HepG2 (cell line): Measurements from ENCODE around the gene CSNK2A2. TPM values are rescaled to one million over a fixed set of nuclear protein-coding genes. Genes with fewer than 3 reads are reported as not detected.

Source experiments
- ATAC-seq: fragments of 200-7000 bp; cut with Tn5 transposase; 3 replicates; pipeline ENCODE4 v1.9.1; 2020; ENCODE audit warnings: mild to moderate bottlenecking, moderate library complexity
- BruUV-seq: library from RNA; stranded (reverse); fragments of 400-500 nt; replicated peaks from 2 replicates; lab custom pipeline; 2021; lab: Mats Ljungman, UMichigan
- CTCF ChIA-PET: fragments of 300-600 bp; formaldehyde crosslinking; extraction: SDS; loops from one replicate; lab custom pipeline; 2021; ENCODE audit warnings: low total read pairs, inconsistent platforms, low intra/inter-chr PET ratio; lab: Yijun Ruan, JAX
- POLR2A ChIA-PET: fragments of 350-600 bp; sonication (Branson Sonifier 250); formaldehyde crosslinking; loops from one replicate; lab custom pipeline; 2020; ENCODE audit warnings: antibody characterized with exemption, inconsistent platforms; lab: Yijun Ruan, JAX
- DNase-seq: peaks from one replicate; pipeline ENCODE4 v3.0.0-alpha.2; 2015; ENCODE audit warnings: low spot score
- FAIRE-seq: peaks from 3 replicates; lab custom pipeline; 2011; peaks lifted over from hg19 to GRCh38; lab: Jason Lieb, UNC
- H2AFZ ChIP-seq: one replicate; pipeline ENCODE4 v1.6.1; 2011; ENCODE audit warnings: low read length, inconsistent platforms
- H3K27ac ChIP-seq: fragments of 300-600 bp; 3 replicates; pipeline ENCODE4 v1.8.0; 2011; ENCODE audit warnings: mixed run types, mild to moderate bottlenecking, mixed read lengths, low read length, inconsistent platforms; ENCODE audit not compliant: insufficient read depth; ENCODE audit errors: extremely low read length
- H3K27me3 ChIP-seq, 2 experiments: fragments of 200-600 bp in 1 of 2; 2 replicates in 1 of 2; 3 replicates in 1 of 2; pipeline versions ENCODE4 v1.6.0 to v1.8.0; 2011; ENCODE audit warnings: low read length in 2 of 2, mild to moderate bottlenecking in 2 of 2, moderate library complexity in 2 of 2, inconsistent platforms in 1 of 2; ENCODE audit not compliant: insufficient read depth in 2 of 2, control insufficient read depth in 1 of 2
- H3K36me3 ChIP-seq, 2 experiments: fragments of 200-600 bp in 1 of 2; replicated peaks in 1 of 2; 2 replicates in 1 of 2; 3 replicates in 1 of 2; pipeline versions ENCODE4 v1.5.1 to v1.8.0; 2011; ENCODE audit warnings: low read length in 2 of 2, inconsistent platforms in 1 of 2; ENCODE audit not compliant: insufficient read depth in 2 of 2, control insufficient read depth in 1 of 2
- H3K4me1 ChIP-seq: 2 replicates; pipeline ENCODE4 v1.5.1; 2012; ENCODE audit warnings: low read length, inconsistent platforms; ENCODE audit not compliant: insufficient read depth
- H3K4me2 ChIP-seq: 2 replicates; pipeline ENCODE4 v1.6.0; 2011; ENCODE audit warnings: low read depth, low read length, inconsistent platforms
- H3K4me3 ChIP-seq, 3 experiments: fragments of 200-600 bp in 1 of 3; sonication (generic), shearing (Covaris generic) in 1 of 3; replicated peaks in 1 of 3; 2 replicates each; pipeline ENCODE4 v1.5.1; 2011 to 2016; ENCODE audit warnings: low read length in 3 of 3, inconsistent platforms in 2 of 3, low read depth in 2 of 3, mild to moderate bottlenecking in 2 of 3, control low read depth in 1 of 3, mixed read lengths in 1 of 3; ENCODE audit not compliant: insufficient read depth in 1 of 3
- H3K79me2 ChIP-seq: one replicate; pipeline ENCODE4 v1.6.1; 2011; ENCODE audit warnings: low read length, inconsistent platforms; ENCODE audit not compliant: insufficient read depth
- H3K9ac ChIP-seq: 2 replicates; pipeline ENCODE4 v1.6.0; 2011; ENCODE audit warnings: mild to moderate bottlenecking, low read depth, low read length, inconsistent platforms; ENCODE audit not compliant: insufficient read depth
- H3K9me3 ChIP-seq: 2 replicates; pipeline ENCODE4 v1.5.1; 2012; ENCODE audit warnings: mild to moderate bottlenecking, low read length
- H4K20me1 ChIP-seq: 2 replicates; pipeline ENCODE4 v1.6.0; 2011; ENCODE audit warnings: inconsistent platforms, mild to moderate bottlenecking, low read length, moderate library complexity; ENCODE audit not compliant: insufficient read depth
- ARNT ChIP-seq: fragments of 450-650 bp; IDR thresholded peaks from 2 replicates; pipeline ENCODE4 v1.6.1; 2017
- MBD4 ChIP-seq: IDR thresholded peaks from 2 replicates; pipeline ENCODE4 v1.6.1; 2012; ENCODE audit warnings: low read length, inconsistent platforms, borderline replicate concordance
- MTF1 ChIP-seq: sonication (generic); formaldehyde crosslinking; IDR thresholded peaks from 2 replicates; pipeline ENCODE4 v1.5.0; 2020; ENCODE audit warnings: missing genetic modification reagents
- ZBTB10 ChIP-seq: sonication (generic); formaldehyde crosslinking; IDR thresholded peaks from 2 replicates; pipeline ENCODE4 v1.4.0; 2020; ENCODE audit warnings: missing genetic modification reagents, borderline replicate concordance
- ZC3H13 ChIP-seq: sonication (generic); formaldehyde crosslinking; IDR thresholded peaks from 2 replicates; pipeline ENCODE4 v1.8.1; 2023; ENCODE audit warnings: mild to moderate bottlenecking, missing genetic modification reagents, moderate library complexity
- ZNF546 ChIP-seq: sonication (generic); formaldehyde crosslinking; conservative IDR thresholded peaks from 2 replicates; pipeline ENCODE4 v1.8.1; 2023; ENCODE audit warnings: mild to moderate bottlenecking, missing genetic modification reagents
- ZNF556 ChIP-seq: sonication (generic); formaldehyde crosslinking; IDR thresholded peaks from 2 replicates; pipeline ENCODE4 v1.4.0; 2020; ENCODE audit warnings: mild to moderate bottlenecking, missing genetic modification reagents, borderline replicate concordance
- WGBS: methylation state at CpG from one replicate; pipeline ENCODE4 v1.1.6; 2017; ENCODE audit warnings: low lambda C conversion rate; 5-methylcytosine and 5-hydroxymethylcytosine counted together
- in situ Hi-C: cut with HindIII; loops from 2 replicates; pipeline ENCODE4 v1.10.0; 2017; ENCODE audit warnings: low pct_unique_long_range_greater_than_20kb; ENCODE audit not compliant: extremely low pct_ligation_motif_present
- intact Hi-C: fragments of 100-400 bp; cut with micrococcal nuclease; formaldehyde crosslinking; loops from one replicate; pipeline ENCODE4 v1.10.0; 2022; ENCODE audit not compliant: unreplicated experiment
- polyA plus RNA-seq, 8 experiments: library from polyadenylated mRNA; depleted of rRNA in 3 of 8; stranded (reverse) in 7 of 8; unstranded in 1 of 8; fragments of >200 nt; fragmentation: Illumina TruSeq in 4 of 8; extraction: Trizol in 4 of 8; gene quantifications; 2 replicates each; pipeline versions ENCODE4 v1.2.1 to v1.2.3, GENCODE V29; 2011 to 2016; ENCODE audit warnings: low read depth in 4 of 8, missing spikeins in 1 of 8, mixed read lengths in 1 of 8; ENCODE audit not compliant: insufficient read depth in 1 of 8
- total RNA-seq, 5 experiments: library from RNA; depleted of rRNA; stranded (reverse); fragments of >200 nt; fragmentation: Illumina TruSeq; extraction: Trizol; gene quantifications; 2 replicates each; pipeline ENCODE4 v1.2.3, GENCODE V29; 2016; ENCODE audit warnings: low read depth in 1 of 5

The CSNK2A2 gene
- total and polyA plus RNA-seq, 2 of the 13 experiments (the other 11 are each of a cell fraction or from before 2014, with no cell fraction given) = 46.4 to 56.9 TPM

DNA sequence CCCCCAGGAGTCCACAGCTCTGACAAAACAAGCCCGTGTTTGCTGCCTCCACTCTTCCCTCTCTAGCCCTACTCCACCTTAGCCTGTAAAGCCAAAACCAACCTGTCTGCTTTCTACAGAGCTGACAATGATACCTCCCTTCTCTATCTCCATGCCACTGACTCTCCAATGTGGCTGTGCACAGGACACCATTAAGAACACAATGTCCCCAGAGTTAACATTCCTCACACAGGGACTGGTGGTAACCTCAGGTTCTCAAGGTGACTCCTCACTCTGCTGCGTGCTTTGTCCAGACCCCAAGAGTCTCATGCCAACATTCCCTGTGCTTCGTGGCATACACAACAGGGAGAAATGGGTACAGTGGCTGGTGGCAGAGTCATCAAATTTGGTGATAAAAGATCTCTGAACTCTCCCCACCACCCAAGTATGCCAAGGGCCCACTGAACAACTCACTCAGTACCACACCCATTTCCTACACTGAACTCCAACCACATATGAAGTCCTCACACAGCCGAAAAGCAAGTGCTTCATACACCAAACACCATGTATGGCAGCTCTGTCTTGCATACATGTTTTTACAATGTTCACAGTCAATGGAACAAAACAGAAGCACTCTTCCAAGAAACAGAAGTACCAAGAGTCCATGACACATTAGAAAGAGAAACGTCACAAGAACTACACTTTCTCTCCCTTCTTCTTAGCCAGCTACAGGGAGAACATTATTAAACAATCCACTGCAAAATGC, 21.1 kb downstream of the CSNK2A2 start:
- Histone ChIP-seq H3K4me3 (no peak overlapping the region), H3K27me3 (no peaks in the 10 kb centered on the region), H3K79me2 (peaks cover 6% of the 10 kb centered on the region), H3K27ac (no peak overlapping the region), H4K20me1 (no peaks in the 10 kb centered on the region), H3K36me3 (peaks cover 19 to 70% of the 10 kb centered on the region in 2 experiments), H3K9ac (no peak overlapping the region), H3K9me3 (no peaks in the 10 kb centered on the region), H3K4me1 (no peaks in the 10 kb centered on the region), H2AFZ (no peak overlapping the region), H3K4me2 (no peak overlapping the region)
- TF ChIP-seq ZNF556 = no peak
- no peak for TF ChIP-seq ZC3H13
- no peak for TF ChIP-seq ARNT
- no peak for TF ChIP-seq MBD4
- no peak for TF ChIP-seq ZNF546 (CRISPR knock-in tag)
- intact Hi-C loops (no loop called here), in situ Hi-C loops (no loop called here)
- ATAC-seq (no peak; the same call in 2 of the 3 replicates), DNase-seq (no peak), FAIRE-seq (no peak)
- no TSS peak for BruUV-seq
- ChIA-PET CTCF (no interaction called here), POLR2A (no interaction called here)
- WGBS = 98% methylated on average over 5 of the region's 5 CpGs

- ChIA-PET CTCF (no interaction called here), POLR2A (no interaction called here)
- no peaks in the 10 kb centered on the region for H4K20me1 ChIP-seq
- no peaks in the 10 kb centered on the region for H3K79me2 ChIP-seq
- no peak overlapping the region for H3K9ac ChIP-seq
- no peaks in the 10 kb centered on the region for H3K27me3 ChIP-seq
- no peak for ATAC-seq
- in situ Hi-C loops (no loop called here), intact Hi-C loops (no loop called here)
- no peaks in the 10 kb centered on the region for H3K9me3 ChIP-seq
- FAIRE-seq = no peak
- H3K4me1 ChIP-seq = no peaks in the 10 kb centered on the region
- H3K36me3 ChIP-seq = peaks cover 34 to 84% of the 10 kb centered on the region in 2 experiments
- no TSS peak for BruUV-seq
- no peak for TF ChIP-seq ZBTB10 (CRISPR knock-in tag)
- no peak for TF ChIP-seq MTF1 (CRISPR knock-in tag)
- no peak overlapping the region for H3K4me2 ChIP-seq
- no peak overlapping the region for H3K27ac ChIP-seq
- 97% methylated on average over 2 of the region's 2 CpGs for WGBS
- no peak overlapping the region for H2AFZ ChIP-seq
- no peak for DNase-seq
- H3K4me3 ChIP-seq = no peak overlapping the region
Measured at GRCh38 chr16:58170223-58170622, 27.7 kb downstream of the CSNK2A2 start.
